IMR-90 (cell line): Measurements from ENCODE around the gene TMEM245. TPM values are rescaled to one million over a fixed set of nuclear protein-coding genes. Genes with fewer than 3 reads are reported as not detected.

Source experiments
- ATAC-seq: fragments of 200-7000 bp; cut with Tn5 transposase; 2 replicates; pipeline ENCODE4 v1.9.1; 2020; ENCODE audit warnings: low read depth, mild to moderate bottlenecking, moderate library complexity
- BruUV-seq: library from RNA; stranded (reverse); fragments of 400-500 nt; replicated peaks from 2 replicates; lab custom pipeline; 2021; lab: Mats Ljungman, UMichigan
- CTCF ChIA-PET: fragments of 300-600 bp; formaldehyde crosslinking; extraction: SDS; loops from one replicate; lab custom pipeline; 2021; ENCODE audit warnings: antibody characterized with exemption; lab: Yijun Ruan, JAX
- POLR2A ChIA-PET: fragments of 300-600 bp; sonication (Branson Sonifier 250); formaldehyde crosslinking; loops from one replicate; lab custom pipeline; 2022; ENCODE audit warnings: antibody characterized with exemption; ENCODE audit not compliant: unreplicated experiment; lab: Charles Lee
- DNase-seq: peaks from one replicate; pipeline ENCODE4 v3.0.0; 2013
- H2AFZ ChIP-seq: replicated peaks from 2 replicates; pipeline ENCODE3; 2013; ENCODE audit warnings: low read length, mild to moderate bottlenecking; ENCODE audit not compliant: poor library complexity
- H2AK5ac ChIP-seq: 2 replicates; pipeline ENCODE4 v1.6.1; 2013; ENCODE audit warnings: low read depth, low read length, inconsistent platforms
- H2AK9ac ChIP-seq: replicated peaks from 2 replicates; pipeline ENCODE3; 2013; ENCODE audit warnings: mild to moderate bottlenecking, low read depth, low read length, moderate library complexity; ENCODE audit not compliant: poor library complexity
- H2BK120ac ChIP-seq: 2 replicates; pipeline ENCODE4 v1.6.1; 2013; ENCODE audit warnings: low read depth, low read length, inconsistent platforms
- H2BK15ac ChIP-seq: 3 replicates; pipeline ENCODE4 v1.6.1; 2013; ENCODE audit warnings: low read depth, low read length, inconsistent platforms
- H2BK20ac ChIP-seq: 2 replicates; pipeline ENCODE4 v1.6.1; 2013; ENCODE audit warnings: low read depth, mild to moderate bottlenecking, inconsistent platforms, low read length, moderate library complexity
- H2BK5ac ChIP-seq: 2 replicates; pipeline ENCODE4 v1.6.1; 2013; ENCODE audit warnings: mild to moderate bottlenecking, low read depth, low read length, inconsistent platforms; ENCODE audit not compliant: poor library complexity, severe bottlenecking
- H3K14ac ChIP-seq: replicated peaks from 2 replicates; pipeline ENCODE4 v1.6.1; 2013; ENCODE audit warnings: low read depth, low read length, inconsistent platforms
- H3K18ac ChIP-seq: 2 replicates; pipeline ENCODE4 v1.6.1; 2013; ENCODE audit warnings: low read depth, low read length, control low read depth
- H3K23ac ChIP-seq: 2 replicates; pipeline ENCODE4 v1.6.1; 2013; ENCODE audit warnings: low read depth, low read length, inconsistent platforms
- H3K27ac ChIP-seq: 2 replicates; pipeline ENCODE4 v1.5.1; 2013; ENCODE audit warnings: mild to moderate bottlenecking, control low read depth, low read length; ENCODE audit not compliant: insufficient read depth
- H3K27me3 ChIP-seq: 2 replicates; pipeline ENCODE4 v1.6.1; 2013; ENCODE audit warnings: low read length; ENCODE audit not compliant: control insufficient read depth, insufficient read depth
- H3K36me3 ChIP-seq: 2 replicates; pipeline ENCODE4 v1.6.1; 2013; ENCODE audit warnings: low read length, mixed read lengths; ENCODE audit not compliant: control insufficient read depth, insufficient read depth
- H3K4ac ChIP-seq: 2 replicates; pipeline ENCODE4 v1.6.1; 2013; ENCODE audit warnings: low read depth, low read length, inconsistent platforms
- H3K4me1 ChIP-seq: 2 replicates; pipeline ENCODE4 v1.6.1; 2013; ENCODE audit warnings: low read length, mixed read lengths; ENCODE audit not compliant: control insufficient read depth, insufficient read depth
- H3K4me2 ChIP-seq: 2 replicates; pipeline ENCODE4 v1.6.1; 2013; ENCODE audit warnings: low read depth, mild to moderate bottlenecking, control low read depth, low read length, moderate library complexity
- H3K4me3 ChIP-seq: 2 replicates; pipeline ENCODE4 v1.5.1; 2013; ENCODE audit warnings: low read depth, mild to moderate bottlenecking, control low read depth, low read length, moderate library complexity; ENCODE audit not compliant: insufficient read depth
- H3K56ac ChIP-seq: 2 replicates; pipeline ENCODE4 v1.6.1; 2013; ENCODE audit warnings: low read length, inconsistent platforms; ENCODE audit not compliant: insufficient read depth; ENCODE audit errors: extremely low read depth
- H3K79me1 ChIP-seq, 2 experiments: 2 replicates each; pipeline ENCODE4 v1.6.1; 2013; ENCODE audit warnings: low read length in 2 of 2, inconsistent platforms in 1 of 2, low read depth in 1 of 2
- H3K9ac ChIP-seq: 2 replicates; pipeline ENCODE4 v1.6.1; 2013; ENCODE audit warnings: low read depth, low read length, control low read depth
- H3K9me1 ChIP-seq: 2 replicates; pipeline ENCODE4 v1.6.1; 2013; ENCODE audit warnings: low read length, inconsistent platforms; ENCODE audit not compliant: insufficient read depth
- H3K9me3 ChIP-seq: 2 replicates; pipeline ENCODE4 v1.6.1; 2013; ENCODE audit warnings: low read length; ENCODE audit not compliant: control insufficient read depth, insufficient read depth
- H4K20me1 ChIP-seq: 2 replicates; pipeline ENCODE4 v1.6.1; 2013; ENCODE audit warnings: low read length, inconsistent platforms; ENCODE audit not compliant: insufficient read depth
- H4K5ac ChIP-seq: 2 replicates; pipeline ENCODE4 v1.6.1; 2013; ENCODE audit warnings: mild to moderate bottlenecking, low read depth, low read length, control low read depth
- H4K8ac ChIP-seq, 2 experiments: 2 replicates each; pipeline ENCODE4 v1.6.1; 2013; ENCODE audit warnings: low read depth in 2 of 2, low read length in 2 of 2, control low read depth in 1 of 2, inconsistent platforms in 1 of 2
- H4K91ac ChIP-seq: 2 replicates; pipeline ENCODE4 v1.6.1; 2013; ENCODE audit warnings: low read depth, low read length, inconsistent platforms; ENCODE audit not compliant: insufficient read depth
- BHLHE40 ChIP-seq: fragments of 150-350 bp; IDR thresholded peaks from 2 replicates; pipeline ENCODE4 v1.6.1; 2016; ENCODE audit warnings: mild to moderate bottlenecking, low read depth, low read length
- CEBPB ChIP-seq: IDR thresholded peaks from 2 replicates; pipeline ENCODE4 v1.6.1; 2012; ENCODE audit warnings: low read depth, low read length, improper control_type of control experiment
- CHD1 ChIP-seq: IDR thresholded peaks from 2 replicates; pipeline ENCODE4 v1.6.1; 2012; ENCODE audit warnings: low read depth, low read length, improper control_type of control experiment
- FOS ChIP-seq: fragments of 150-350 bp; IDR thresholded peaks from 2 replicates; pipeline ENCODE4 v1.6.1; 2016; ENCODE audit warnings: low read depth, low read length
- MAZ ChIP-seq: IDR thresholded peaks from 2 replicates; pipeline ENCODE4 v1.6.1; 2012; ENCODE audit warnings: low read depth, mild to moderate bottlenecking, low read length, improper control_type of control experiment, moderate library complexity, borderline replicate concordance
- MXI1 ChIP-seq: IDR thresholded peaks from 2 replicates; pipeline ENCODE4 v1.6.1; 2012; ENCODE audit warnings: low read depth, mild to moderate bottlenecking, low read length, moderate library complexity, borderline replicate concordance
- NFE2L2 ChIP-seq: fragments of 150-350 bp; IDR thresholded peaks from 2 replicates; pipeline ENCODE4 v1.6.1; 2016; ENCODE audit warnings: low read depth, mild to moderate bottlenecking, low read length
- POLR2A ChIP-seq: IDR thresholded peaks from 2 replicates; pipeline ENCODE4 v1.6.1; 2012; ENCODE audit warnings: mild to moderate bottlenecking, low read depth, low read length
- WGBS, 2 experiments: methylation state at CpG; one replicate each; pipeline versions ENCODE4 v1.1.5 to v1.1.7; 2013; ENCODE audit warnings: missing lambda C conversion rate in 2 of 2; ENCODE audit not compliant: insufficient read length in 1 of 2; ENCODE audit errors: extremely low coverage in 2 of 2; 5-methylcytosine and 5-hydroxymethylcytosine counted together
- dilution Hi-C: fragments of 300-500 bp; cut with HindIII; formaldehyde crosslinking; loops from one replicate; pipeline ENCODE4 v1.14.3; 2018; ENCODE audit warnings: low sequenced_read_pairs; ENCODE audit not compliant: unreplicated experiment
- in situ Hi-C: fragments of 300-500 bp; cut with MboI; formaldehyde crosslinking; loops from 3 replicates; pipeline ENCODE4 v1.14.3; 2019; ENCODE audit warnings: low sequenced_read_pairs, inconsistent platforms, mixed read lengths
- intact Hi-C: fragments of 100-400 bp; cut with micrococcal nuclease; formaldehyde crosslinking; loops from 2 replicates; pipeline ENCODE4 v1.10.0; 2022
- polyA plus RNA-seq, 3 experiments: library from polyadenylated mRNA; depleted of rRNA; stranded (reverse); fragments of >200 nt; gene quantifications; 2 replicates each; pipeline ENCODE4 v1.2.3, GENCODE V29; 2012; ENCODE audit warnings: low replicate concordance in 1 of 3
- total RNA-seq: library from RNA; depleted of rRNA; stranded (reverse); fragments of >200 nt; gene quantifications from 2 replicates; pipeline ENCODE4 v1.2.3, GENCODE V29; 2012

The TMEM245 gene
- total and polyA plus RNA-seq, 2 of the 4 experiments (the other 2 are of a cell fraction) = 24.8 to 57.9 TPM

GRCh38 chr9:109117856-109118807, 1.6 kb downstream of the TMEM245 start:
- 92% methylated on average over 2 of the region's 14 CpGs; no CpG with 5 or more reads in 1 of the 2 experiments for WGBS, 2 experiments
- no peak overlapping the region for H4K5ac ChIP-seq
- dilution Hi-C loops (no loop called here), intact Hi-C loops (loop anchor here (10.0 kb wide), 2 partner anchors 137 to 207 kb away; partner anchors contain the start of gene EPB41L4B), in situ Hi-C loops (no loop called here)
- H3K18ac ChIP-seq = no peak overlapping the region
- ATAC-seq (peak; percentile 3; the same call in 1 of the 2 replicates), DNase-seq (peak; percentile 89)
- no peaks in the 10 kb centered on the region for H3K36me3 ChIP-seq
- ChIA-PET POLR2A (interaction anchor here (0.6 kb wide), 1 partner anchor 1592 kb away, joined by 8 read pairs; no protein-coding TSS in a partner anchor), CTCF (interaction anchor here (0.5 to 1.0 kb wide), 2 partner anchors 198 to 292 kb away, joined by 3 to 5 read pairs; no protein-coding TSS in a partner anchor)
- H3K27me3 ChIP-seq = no peaks in the 10 kb centered on the region
- peak overlapping the region; percentile 20 for H3K14ac ChIP-seq
- peak overlapping the region; percentile 84 for H3K23ac ChIP-seq
- H3K9ac ChIP-seq = peak overlapping the region; percentile 76
- H3K9me1 ChIP-seq = peaks cover 8% of the 10 kb centered on the region; the same call in 1 of the 2 replicates
- peak overlapping the region; percentile 74; the same call in 1 of the 2 replicates for H3K27ac ChIP-seq
- no peak for TF ChIP-seq CHD1
- TF ChIP-seq NFE2L2 = no peak
- TF ChIP-seq FOS = peak; percentile 62
- TF ChIP-seq MXI1 = no peak
- TF ChIP-seq BHLHE40 = no peak
- TF ChIP-seq POLR2A = no peak
- peak; percentile 47; the same call in 1 of the 2 replicates for TF ChIP-seq CEBPB
- no peak for TF ChIP-seq MAZ
- peak overlapping the region; percentile 51; the same call in 1 of the 2 replicates for H2AK5ac ChIP-seq
- peaks cover 4 to 44% of the 10 kb centered on the region in 2 experiments; a peak in 2 of 4 replicates for H3K79me1 ChIP-seq
- H3K4me2 ChIP-seq = peak overlapping the region; percentile 100
- H3K4ac ChIP-seq = peak overlapping the region; percentile 29; the same call in 1 of the 2 replicates
- peaks cover 5% of the 10 kb centered on the region for H3K4me1 ChIP-seq
- peak overlapping the region; percentile 84 for H3K4me3 ChIP-seq
- H2BK20ac ChIP-seq = no peak overlapping the region; the same call in 1 of the 2 replicates
- peak overlapping the region; percentile 93 for H2AFZ ChIP-seq
- no peak overlapping the region for H2BK15ac ChIP-seq
- H2BK120ac ChIP-seq = no peak overlapping the region
- peaks cover 38% of the 10 kb centered on the region for H4K20me1 ChIP-seq
- no peaks in the 10 kb centered on the region for H3K9me3 ChIP-seq
- peak overlapping the region; percentile 17 for H3K56ac ChIP-seq
- no peak overlapping the region for H4K91ac ChIP-seq
- H4K8ac ChIP-seq = no peak overlapping the region
- peak overlapping the region; percentile 68 for H2BK5ac ChIP-seq
- H2AK9ac ChIP-seq = peak overlapping the region; percentile 89
- no TSS peak for BruUV-seq
